MM.1S (cell line): Measurements from ENCODE around the gene UST.

Experiments
- DNase-seq: peaks from one replicate; pipeline ENCODE4 v3.0.0-alpha.2; 2015
- H2AFZ ChIP-seq: fragments of 300-600 bp; sonication (generic); 2 replicates; pipeline ENCODE4 v1.6.0; 2016; ENCODE audit warnings: antibody characterized with exemption, low read length
- H3F3A ChIP-seq: fragments of 300-600 bp; sonication (generic); 2 replicates; pipeline ENCODE4 v1.6.1; 2016; ENCODE audit warnings: mild to moderate bottlenecking, antibody characterized with exemption, low read length, moderate library complexity, mixed read lengths; ENCODE audit not compliant: insufficient read depth
- H3K27ac ChIP-seq: fragments of 300-600 bp; sonication (generic); 2 replicates; pipeline ENCODE4 v1.5.1; 2016; ENCODE audit warnings: mild to moderate bottlenecking, low read length
- H3K27me3 ChIP-seq: fragments of 300-600 bp; sonication (generic); replicated peaks from 2 replicates; pipeline ENCODE4 v1.6.0; 2016; ENCODE audit warnings: low read length; ENCODE audit not compliant: insufficient read depth
- H3K36me3 ChIP-seq: fragments of 300-600 bp; sonication (generic); replicated peaks from 2 replicates; pipeline ENCODE4 v1.6.1; 2016; ENCODE audit warnings: mild to moderate bottlenecking, low read length, mixed read lengths; ENCODE audit not compliant: insufficient read depth
- H3K4me1 ChIP-seq: fragments of 300-600 bp; sonication (generic); 2 replicates; pipeline ENCODE4 v1.6.1; 2016; ENCODE audit warnings: low read length, mixed read lengths
- H3K4me2 ChIP-seq: fragments of 300-600 bp; sonication (generic); 2 replicates; pipeline ENCODE4 v1.6.0; 2016; ENCODE audit warnings: low read depth, low read length
- H3K4me3 ChIP-seq: fragments of 300-600 bp; sonication (generic); 2 replicates; pipeline ENCODE4 v1.5.1; 2016; ENCODE audit warnings: low read length, mixed read lengths
- H3K79me2 ChIP-seq: fragments of 300-600 bp; sonication (generic); 2 replicates; pipeline ENCODE4 v1.6.1; 2016; ENCODE audit warnings: mixed run types, low read length, mixed read lengths
- H3K9ac ChIP-seq: fragments of 300-600 bp; sonication (generic); 2 replicates; pipeline ENCODE4 v1.6.1; 2016; ENCODE audit warnings: low read length, mixed read lengths
- H3K9me2 ChIP-seq: fragments of 300-600 bp; sonication (generic); replicated peaks from 2 replicates; pipeline ENCODE4 v1.6.1; 2016; ENCODE audit warnings: mild to moderate bottlenecking, low read length, mixed read lengths; ENCODE audit not compliant: insufficient read depth
- H3K9me3 ChIP-seq: fragments of 300-600 bp; sonication (generic); replicated peaks from 2 replicates; pipeline ENCODE4 v1.6.1; 2016; ENCODE audit warnings: mild to moderate bottlenecking, low read length, mixed read lengths; ENCODE audit not compliant: insufficient read depth
- H4K20me1 ChIP-seq: fragments of 300-600 bp; sonication (generic); 2 replicates; pipeline ENCODE4 v1.6.1; 2016; ENCODE audit warnings: mild to moderate bottlenecking, low read length, moderate library complexity, mixed read lengths; ENCODE audit not compliant: insufficient read depth
- CTCF ChIP-seq: fragments of 300-600 bp; sonication (generic); IDR thresholded peaks from 2 replicates; pipeline ENCODE4 v1.5.1; 2016; ENCODE audit warnings: antibody characterized with exemption, low read length, mixed read lengths
- EZH2 ChIP-seq: fragments of 300-600 bp; sonication (generic); optimal IDR thresholded peaks from 2 replicates; pipeline ENCODE3; 2017; ENCODE audit warnings: low read depth, mild to moderate bottlenecking, antibody characterized with exemption, low read length, mixed read lengths
- EZH2phosphoT487 ChIP-seq: fragments of 300-600 bp; sonication (generic); IDR thresholded peaks from 2 replicates; pipeline ENCODE4 v1.6.1; 2018; ENCODE audit warnings: antibody characterized with exemption, low read length

The UST gene

GRCh38 chr6:148795563-148795962 lies 48.7 kb downstream of the UST start:
- no peaks in the 10 kb centered on the region for H3K4me1 ChIP-seq
- H3K79me2 ChIP-seq, result no peaks in the 10 kb centered on the region
- H3K4me2 ChIP-seq, result no peak overlapping the region
- H3K36me3 ChIP-seq, result no peaks in the 10 kb centered on the region
- DNase-seq, result no peak
- H3K9ac ChIP-seq, result no peak overlapping the region
- H3K4me3 ChIP-seq, result no peak overlapping the region
- H3F3A ChIP-seq, result no peaks in the 10 kb centered on the region
- TF ChIP-seq CTCF (no peak), EZH2phosphoT487 (no peak), EZH2 (no peak)
- no peaks in the 10 kb centered on the region for H4K20me1 ChIP-seq
- no peaks in the 10 kb centered on the region for H3K9me3 ChIP-seq
- no peak overlapping the region for H3K27ac ChIP-seq
- H2AFZ ChIP-seq, result no peak overlapping the region
- H3K9me2 ChIP-seq, result no peaks in the 10 kb centered on the region
- H3K27me3 ChIP-seq, result no peaks in the 10 kb centered on the region

GRCh38 chr6:148799647-148800046 lies 52.8 kb downstream of the UST start:
- Histone ChIP-seq H3F3A (no peaks in the 10 kb centered on the region), H3K9me2 (no peaks in the 10 kb centered on the region), H4K20me1 (no peaks in the 10 kb centered on the region), H3K27me3 (no peaks in the 10 kb centered on the region), H3K4me2 (no peak overlapping the region), H3K27ac (no peak overlapping the region), H3K79me2 (no peaks in the 10 kb centered on the region), H2AFZ (no peak overlapping the region), H3K4me1 (no peaks in the 10 kb centered on the region), H3K4me3 (no peak overlapping the region), H3K9me3 (no peaks in the 10 kb centered on the region), H3K36me3 (no peaks in the 10 kb centered on the region), H3K9ac (no peak overlapping the region)
- TF ChIP-seq EZH2 (no peak), EZH2phosphoT487 (no peak), CTCF (no peak)
- DNase-seq, result no peak

GRCh38 chr6:148800536-148800935 lies 53.7 kb downstream of the UST start:
- TF ChIP-seq CTCF (no peak), EZH2phosphoT487 (no peak), EZH2 (no peak)
- no peak overlapping the region for H3K27ac ChIP-seq
- no peaks in the 10 kb centered on the region for H3F3A ChIP-seq
- H3K9me3 ChIP-seq, result no peaks in the 10 kb centered on the region
- no peak overlapping the region for H2AFZ ChIP-seq
- DNase-seq, result no peak
- no peaks in the 10 kb centered on the region for H3K4me1 ChIP-seq
- no peaks in the 10 kb centered on the region for H3K36me3 ChIP-seq
- no peak overlapping the region for H3K4me3 ChIP-seq
- H4K20me1 ChIP-seq, result no peaks in the 10 kb centered on the region
- H3K79me2 ChIP-seq, result no peaks in the 10 kb centered on the region
- H3K27me3 ChIP-seq, result no peaks in the 10 kb centered on the region
- H3K9ac ChIP-seq, result no peak overlapping the region
- H3K4me2 ChIP-seq, result no peak overlapping the region
- no peaks in the 10 kb centered on the region for H3K9me2 ChIP-seq

- DNase-seq, result no peak
- no peaks in the 10 kb centered on the region for H3K79me2 ChIP-seq
Observed at GRCh38 chr6:148803979-148804378, 57.1 kb downstream of the UST start.

More at GRCh38 chr6:148803979-148804378, 57.1 kb downstream of the UST start:
- no peaks in the 10 kb centered on the region for H3K27me3 ChIP-seq
- H3K27ac ChIP-seq, result no peak overlapping the region
- no peaks in the 10 kb centered on the region for H3K9me2 ChIP-seq
- no peaks in the 10 kb centered on the region for H3F3A ChIP-seq
- no peak overlapping the region for H3K4me2 ChIP-seq
- no peaks in the 10 kb centered on the region for H4K20me1 ChIP-seq
- no peaks in the 10 kb centered on the region for H3K4me1 ChIP-seq
- H3K9ac ChIP-seq, result no peak overlapping the region
- no peaks in the 10 kb centered on the region for H3K9me3 ChIP-seq
- TF ChIP-seq EZH2phosphoT487, result no peak
- no peak for TF ChIP-seq CTCF
- TF ChIP-seq EZH2, result no peak
- H3K36me3 ChIP-seq, result no peaks in the 10 kb centered on the region
- H2AFZ ChIP-seq, result no peak overlapping the region
- no peak overlapping the region for H3K4me3 ChIP-seq
